Prostate gland (tissue), 2 donors: Measurements from ENCODE around the gene IL3.

Experiments
- POLR2A ChIP-seq: fragments of 450-650 bp; IDR thresholded peaks from one replicate; pipeline ENCODE4 v1.6.1; 2016; ENCODE audit warnings: antibody characterized with exemption, mild to moderate bottlenecking
- POLR2AphosphoS5 ChIP-seq: sonication (generic); formaldehyde crosslinking; IDR thresholded peaks from one replicate; pipeline ENCODE4 v1.6.1; 2017; ENCODE audit warnings: antibody characterized with exemption
- TF ChIP-seq, protein P1 (sequence below), 4 experiments: fragments of 200-600 bp in 2 of 4; fragments of 450-650 bp in 2 of 4; sonication (generic) in 2 of 4; IDR thresholded peaks; 1 replicate in 3 of 4; 2 replicates in 1 of 4; pipeline ENCODE4 v1.5.1; 2016 to 2019; ENCODE audit warnings: antibody characterized with exemption in 4 of 4, mild to moderate bottlenecking in 2 of 4, moderate library complexity in 2 of 4

DNA sequence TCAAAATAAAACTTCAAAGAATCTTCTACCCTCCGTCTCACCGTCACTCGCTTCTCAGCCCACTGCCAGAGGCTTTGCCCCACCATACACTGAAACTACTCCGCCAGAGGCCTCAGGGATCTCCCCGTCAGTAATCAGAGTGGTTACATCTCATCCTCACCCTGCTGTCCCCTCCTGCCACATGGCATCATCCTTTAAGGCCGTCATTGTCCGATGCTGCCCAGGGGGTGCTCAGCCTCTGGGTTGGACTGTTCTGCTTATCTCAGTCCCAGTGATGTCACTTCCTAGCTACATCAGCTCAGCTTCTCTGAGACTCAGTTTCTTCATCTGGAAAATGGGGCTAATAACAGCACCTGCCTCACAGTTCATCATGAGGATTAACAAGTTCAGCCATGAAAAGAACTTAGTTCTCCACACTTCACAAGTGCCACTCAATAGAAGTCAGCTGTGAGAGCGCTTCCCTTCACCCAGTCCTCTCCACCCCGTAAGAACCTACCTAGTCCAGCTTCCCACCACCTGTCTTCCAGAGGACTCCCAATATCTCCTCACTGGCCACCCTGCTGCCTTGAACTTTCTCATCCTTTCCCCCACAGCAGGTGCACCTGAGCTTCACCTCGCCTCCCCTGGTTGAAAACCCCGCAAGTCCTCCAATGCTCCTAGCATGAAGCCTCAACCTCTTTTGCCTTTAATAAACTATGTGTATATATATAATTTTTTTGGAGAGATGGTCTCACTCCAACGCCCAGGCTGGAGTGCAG is 2.8 kb upstream of the IL3 start:
- TF ChIP-seq, protein P1, sequence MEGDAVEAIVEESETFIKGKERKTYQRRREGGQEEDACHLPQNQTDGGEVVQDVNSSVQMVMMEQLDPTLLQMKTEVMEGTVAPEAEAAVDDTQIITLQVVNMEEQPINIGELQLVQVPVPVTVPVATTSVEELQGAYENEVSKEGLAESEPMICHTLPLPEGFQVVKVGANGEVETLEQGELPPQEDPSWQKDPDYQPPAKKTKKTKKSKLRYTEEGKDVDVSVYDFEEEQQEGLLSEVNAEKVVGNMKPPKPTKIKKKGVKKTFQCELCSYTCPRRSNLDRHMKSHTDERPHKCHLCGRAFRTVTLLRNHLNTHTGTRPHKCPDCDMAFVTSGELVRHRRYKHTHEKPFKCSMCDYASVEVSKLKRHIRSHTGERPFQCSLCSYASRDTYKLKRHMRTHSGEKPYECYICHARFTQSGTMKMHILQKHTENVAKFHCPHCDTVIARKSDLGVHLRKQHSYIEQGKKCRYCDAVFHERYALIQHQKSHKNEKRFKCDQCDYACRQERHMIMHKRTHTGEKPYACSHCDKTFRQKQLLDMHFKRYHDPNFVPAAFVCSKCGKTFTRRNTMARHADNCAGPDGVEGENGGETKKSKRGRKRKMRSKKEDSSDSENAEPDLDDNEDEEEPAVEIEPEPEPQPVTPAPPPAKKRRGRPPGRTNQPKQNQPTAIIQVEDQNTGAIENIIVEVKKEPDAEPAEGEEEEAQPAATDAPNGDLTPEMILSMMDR (IDR thresholded peaks at IDR 0.05): no peak
- TF ChIP-seq POLR2A (no peak), POLR2AphosphoS5 (no peak)
